HCT116 (cell line): Measurements from ENCODE around the gene RAB37. TPM values are rescaled to one million over a fixed set of nuclear protein-coding genes. Genes with fewer than 3 reads are reported as not detected.

Experiments used
- ATAC-seq: fragments of 200-7000 bp; cut with Tn5 transposase; 2 replicates; pipeline ENCODE4 v1.9.1; 2020; ENCODE audit warnings: mild to moderate bottlenecking, moderate library complexity
- BruUV-seq: library from RNA; stranded (reverse); fragments of 400-500 nt; replicated peaks from 2 replicates; lab custom pipeline; 2021; lab: Mats Ljungman, UMichigan
- CTCF ChIA-PET: fragments of 300-600 bp; sonication (Branson Sonifier 250); formaldehyde crosslinking; loops from one replicate; lab custom pipeline; 2021; ENCODE audit warnings: antibody characterized with exemption; lab: Charles Lee
- POLR2A ChIA-PET: fragments of 300-600, 350-600 bp; sonication (Branson Sonifier 250); formaldehyde crosslinking; loops from one replicate; lab custom pipeline; 2021; ENCODE audit warnings: antibody characterized with exemption; lab: Charles Lee
- RAD21 ChIA-PET, 2 experiments: fragments of 300-600 bp; sonication (Branson Sonifier 250); formaldehyde crosslinking; loops; one replicate each; lab custom pipeline; 2023; ENCODE audit warnings: low total read pairs in 2 of 2; ENCODE audit not compliant: uncharacterized antibody in 2 of 2, unreplicated experiment in 2 of 2, low non-redundant PET in 1 of 2; lab: Charles Lee
- DNase-seq: peaks from one replicate; pipeline ENCODE4 v3.0.0-alpha.2; 2010; ENCODE audit warnings: low read depth, low spot score
- H2AFZ ChIP-seq: fragments of 200-600 bp; shearing (Covaris generic), sonication (generic); 2 replicates; pipeline ENCODE4 v1.6.1; 2017; ENCODE audit warnings: low read depth, mixed run types, mixed read lengths, antibody characterized with exemption, low read length; ENCODE audit not compliant: poor library complexity, severe bottlenecking
- H3K27ac ChIP-seq: 2 replicates; pipeline ENCODE4 v1.5.1; 2012; ENCODE audit warnings: low read depth, low read length
- H3K27me3 ChIP-seq: fragments of 200-600 bp; sonication (generic); 2 replicates; pipeline ENCODE4 v1.6.1; 2016; ENCODE audit warnings: mixed run types, low read length, mixed read lengths; ENCODE audit not compliant: insufficient read depth
- H3K36me3 ChIP-seq, 2 experiments: fragments of 200-500 bp in 1 of 2; fragments of 200-600 bp in 1 of 2; sonication (Bioruptor generic) in 1 of 2; sonication (generic) in 1 of 2; 2 replicates each; pipeline versions ENCODE4 v1.5.1 to v1.6.1; 2014 to 2016; ENCODE audit warnings: low read length in 2 of 2, inconsistent platforms in 1 of 2, mixed read lengths in 1 of 2, mixed run types in 1 of 2; ENCODE audit not compliant: insufficient read depth in 2 of 2, control insufficient read depth in 1 of 2
- H3K4me1 ChIP-seq, 2 experiments: fragments of 200-600 bp in 1 of 2; sonication (generic) in 1 of 2; 2 replicates each; pipeline versions ENCODE4 v1.5.1 to v1.6.1; 2012 to 2017; ENCODE audit warnings: low read length in 2 of 2, inconsistent platforms in 1 of 2, mild to moderate bottlenecking in 1 of 2, mixed read lengths in 1 of 2, mixed run types in 1 of 2, moderate library complexity in 1 of 2; ENCODE audit not compliant: insufficient read depth in 2 of 2, control insufficient read depth in 1 of 2
- H3K4me2 ChIP-seq: fragments of 200-600 bp; sonication (generic); 2 replicates; pipeline ENCODE4 v1.6.1; 2017; ENCODE audit warnings: mixed run types, low read length, mixed read lengths
- H3K4me3 ChIP-seq, 2 experiments: fragments of 200-600 bp in 1 of 2; sonication (generic) in 1 of 2; replicated peaks in 1 of 2; 2 replicates each; pipeline ENCODE4 v1.5.1; 2011 to 2016; ENCODE audit warnings: low read length in 2 of 2, control low read depth in 1 of 2, low read depth in 1 of 2, mild to moderate bottlenecking in 1 of 2, mixed read lengths in 1 of 2, mixed run types in 1 of 2
- H3K79me2 ChIP-seq: fragments of 200-600 bp; sonication (generic); 2 replicates; pipeline ENCODE4 v1.6.1; 2017; ENCODE audit warnings: mild to moderate bottlenecking, mixed run types, low read length, moderate library complexity, mixed read lengths; ENCODE audit not compliant: insufficient read depth
- H3K9ac ChIP-seq: fragments of 200-600 bp; sonication (generic); 2 replicates; pipeline ENCODE4 v1.6.1; 2016; ENCODE audit warnings: low read length, mixed read lengths
- H3K9me2 ChIP-seq: fragments of 200-600 bp; sonication (generic), shearing (Covaris generic); 2 replicates; pipeline ENCODE4 v1.6.1; 2017; ENCODE audit warnings: mixed run types, mild to moderate bottlenecking, moderate library complexity; ENCODE audit not compliant: insufficient read depth
- H3K9me3 ChIP-seq, 2 experiments: fragments of 200-500 bp in 1 of 2; fragments of 200-600 bp in 1 of 2; sonication (Bioruptor generic) in 1 of 2; sonication (generic) in 1 of 2; 2 replicates each; pipeline ENCODE4 v1.6.1; 2014 to 2017; ENCODE audit warnings: low read length in 2 of 2, mixed read lengths in 2 of 2, inconsistent platforms in 1 of 2, low read depth in 1 of 2, mild to moderate bottlenecking in 1 of 2, mixed run types in 1 of 2, moderate library complexity in 1 of 2; ENCODE audit not compliant: control insufficient read depth in 1 of 2, insufficient read depth in 1 of 2
- H4K20me1 ChIP-seq: fragments of 200-600 bp; sonication (generic), shearing (Covaris generic); 2 replicates; pipeline ENCODE4 v1.6.1; 2017; ENCODE audit warnings: mixed run types, mild to moderate bottlenecking, moderate library complexity; ENCODE audit not compliant: insufficient read depth
- ATF3 ChIP-seq: IDR thresholded peaks from 2 replicates; pipeline ENCODE4 v1.6.1; 2012
- CBX3 ChIP-seq: IDR thresholded peaks from 2 replicates; pipeline ENCODE4 v1.6.1; 2012; ENCODE audit warnings: low read depth
- CEBPB ChIP-seq: IDR thresholded peaks from 2 replicates; pipeline ENCODE4 v1.6.1; 2012; ENCODE audit warnings: low read depth
- CTCF ChIP-seq, 3 experiments: fragments of 200-600 bp in 1 of 3; sonication (generic) in 1 of 3; IDR thresholded peaks in 2 of 3; conservative IDR thresholded peaks in 1 of 3; 2 replicates each; pipeline ENCODE4 v1.5.1; 2012 to 2017; ENCODE audit warnings: low read depth in 2 of 3, low read length in 2 of 3, antibody characterized with exemption in 1 of 3, borderline replicate concordance in 1 of 3, control low read depth in 1 of 3, mild to moderate bottlenecking in 1 of 3, mixed read lengths in 1 of 3, mixed run types in 1 of 3, moderate library complexity in 1 of 3; ENCODE audit not compliant: insufficient read depth in 1 of 3
- EGR1 ChIP-seq: IDR thresholded peaks from 2 replicates; pipeline ENCODE4 v1.6.1; 2012; ENCODE audit warnings: low read depth
- ELF1 ChIP-seq: IDR thresholded peaks from 2 replicates; pipeline ENCODE4 v1.6.1; 2012; ENCODE audit warnings: low read depth, borderline replicate concordance
- EZH2phosphoT487 ChIP-seq: fragments of 200-600 bp; IDR thresholded peaks from 2 replicates; pipeline ENCODE4 v1.6.1; 2018; ENCODE audit warnings: antibody characterized with exemption, borderline replicate concordance
- FOSL1 ChIP-seq: IDR thresholded peaks from 2 replicates; pipeline ENCODE4 v1.6.1; 2012; ENCODE audit warnings: low read depth
- MAX ChIP-seq: IDR thresholded peaks from 2 replicates; pipeline ENCODE4 v1.6.1; 2012
- POLR2A ChIP-seq: IDR thresholded peaks from 2 replicates; pipeline ENCODE4 v1.7.0; 2011; ENCODE audit warnings: borderline replicate concordance; ENCODE audit not compliant: insufficient read depth, insufficient read length; ENCODE audit errors: extremely low read depth
- POLR2AphosphoS5 ChIP-seq: IDR thresholded peaks from 2 replicates; pipeline ENCODE4 v1.6.1; 2011; ENCODE audit warnings: mild to moderate bottlenecking, low read depth, low read length, moderate library complexity
- RAD21 ChIP-seq: IDR thresholded peaks from 2 replicates; pipeline ENCODE4 v1.6.1; 2012; ENCODE audit warnings: low read depth, mild to moderate bottlenecking
- SIN3A ChIP-seq: IDR thresholded peaks from 2 replicates; pipeline ENCODE4 v1.6.1; 2012; ENCODE audit warnings: low read depth
- SP1 ChIP-seq: IDR thresholded peaks from 2 replicates; pipeline ENCODE4 v1.6.1; 2012; ENCODE audit warnings: low read depth
- SRF ChIP-seq: IDR thresholded peaks from 2 replicates; pipeline ENCODE4 v1.6.1; 2012; ENCODE audit warnings: low read depth
- TCF7L2 ChIP-seq: IDR thresholded peaks from 2 replicates; pipeline ENCODE4 v1.7.0; 2011; ENCODE audit warnings: borderline replicate concordance, inconsistent platforms; ENCODE audit not compliant: insufficient read depth, insufficient read length; ENCODE audit errors: extremely low read depth
- ZBTB33 ChIP-seq: IDR thresholded peaks from 2 replicates; pipeline ENCODE4 v1.6.1; 2011; ENCODE audit warnings: mild to moderate bottlenecking, low read length, moderate library complexity; ENCODE audit not compliant: insufficient replicate concordance; ENCODE audit errors: extremely low read depth
- ZFX ChIP-seq: fragments of 450-650 bp; IDR thresholded peaks from 2 replicates; pipeline ENCODE4 v1.6.1; 2017
- ZNF274 ChIP-seq: fragments of 200-500 bp; sonication (Bioruptor generic); IDR thresholded peaks from 2 replicates; pipeline ENCODE4 v1.6.1; 2014; ENCODE audit warnings: mild to moderate bottlenecking, low read depth, low read length, inconsistent platforms
- intact Hi-C: fragments of 100-400 bp; cut with micrococcal nuclease; formaldehyde crosslinking; loops from 2 replicates; pipeline ENCODE4 v1.10.0; 2022
- total RNA-seq: library from RNA; stranded (reverse); gene quantifications from one replicate; pipeline ENCODE4 v1.2.1, GENCODE V29; 2021; ENCODE audit not compliant: unreplicated experiment

Gene RAB37
- total RNA-seq, 1 experiment from 2014 or later: 8.2 TPM

GRCh38 chr17:74742153-74742515 lies 5.1 kb downstream of the RAB37 start:
- Histone ChIP-seq H3K79me2 (no peaks in the 10 kb centered on the region), H4K20me1 (no peaks in the 10 kb centered on the region), H3K27ac (no peak overlapping the region), H3K9me2 (no peaks in the 10 kb centered on the region), H3K4me3 (no peak overlapping the region), H3K9ac (no peak overlapping the region), H3K36me3 (no peaks in the 10 kb centered on the region), H2AFZ (no peak overlapping the region), H3K4me1 (peaks cover 24 to 31% of the 10 kb centered on the region in 2 experiments), H3K4me2 (no peak overlapping the region), H3K9me3 (no peaks in the 10 kb centered on the region), H3K27me3 (no peaks in the 10 kb centered on the region)
- intact Hi-C loops: no loop called here
- no TSS peak for BruUV-seq
- DNase-seq: no peak
- ChIA-PET RAD21 (interaction anchor here in 1 of 2 experiments (0.6 kb wide), 1 partner anchor 85 kb away, joined by 3 read pairs; no protein-coding TSS in a partner anchor), CTCF (interaction anchor here (0.7 to 2.8 kb wide), 5 partner anchors 29 to 176 kb away, joined by 3 to 13 read pairs (median 3); partner anchors contain the start of gene NAT9), POLR2A (no interaction called here)
- ATAC-seq: no peak
- TF ChIP-seq MAX: no peak
- TF ChIP-seq SP1: no peak
- TF ChIP-seq FOSL1: no peak
- TF ChIP-seq CTCF (IDR thresholded peaks at IDR 0.05 in 2 of 3, conservative IDR thresholded peaks at IDR 0.05 in 1 of 3; ENCODE audit: borderline replicate concordance in 1 of 3, insufficient read depth in 1 of 3, low read depth in 2 of 3, low read length in 2 of 3): no peak
- TF ChIP-seq ELF1: no peak
- TF ChIP-seq POLR2A: no peak
- no peak for TF ChIP-seq POLR2AphosphoS5
- TF ChIP-seq RAD21: no peak
- TF ChIP-seq SRF: no peak
- no peak for TF ChIP-seq SIN3A
- no peak for TF ChIP-seq EGR1
- no peak for TF ChIP-seq ZBTB33
- no peak for TF ChIP-seq EZH2phosphoT487
- TF ChIP-seq ZNF274: no peak
- TF ChIP-seq ZFX: no peak
- TF ChIP-seq CEBPB: no peak
- no peak for TF ChIP-seq ATF3
- TF ChIP-seq CBX3: no peak
- no peak for TF ChIP-seq TCF7L2
